Measurements from ENCODE around the gene SS18. TPM values are rescaled to one million over a fixed set of nuclear protein-coding genes. Genes with fewer than 3 reads are reported as not detected.

Gene SS18
- polyA plus RNA-seq, 4 donors: 77.1 to 110 (median 106) TPM

DNA sequence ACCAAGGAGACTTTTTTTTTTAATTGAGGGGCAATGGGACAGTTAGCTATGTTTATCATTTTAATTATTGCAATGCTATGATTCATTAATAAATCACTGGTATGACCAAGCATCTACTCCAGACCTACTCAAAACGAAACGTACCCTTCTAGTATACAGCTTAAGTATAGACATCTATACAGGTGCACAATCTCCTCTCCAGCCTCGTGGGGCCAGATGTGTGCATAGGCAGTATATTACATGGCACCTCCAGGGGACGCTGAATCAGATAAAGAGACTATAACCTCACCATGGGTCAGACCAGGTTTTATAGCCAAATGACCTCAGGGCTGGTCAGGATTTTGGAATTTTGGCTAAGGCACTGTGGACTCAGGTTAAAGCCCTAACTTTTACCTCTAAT, 86.6 kb downstream of the SS18 start:
- DNase-seq (ENCODE audit: low read depth in 4 of 4, low spot score in 3 of 4): no peak

DNA sequence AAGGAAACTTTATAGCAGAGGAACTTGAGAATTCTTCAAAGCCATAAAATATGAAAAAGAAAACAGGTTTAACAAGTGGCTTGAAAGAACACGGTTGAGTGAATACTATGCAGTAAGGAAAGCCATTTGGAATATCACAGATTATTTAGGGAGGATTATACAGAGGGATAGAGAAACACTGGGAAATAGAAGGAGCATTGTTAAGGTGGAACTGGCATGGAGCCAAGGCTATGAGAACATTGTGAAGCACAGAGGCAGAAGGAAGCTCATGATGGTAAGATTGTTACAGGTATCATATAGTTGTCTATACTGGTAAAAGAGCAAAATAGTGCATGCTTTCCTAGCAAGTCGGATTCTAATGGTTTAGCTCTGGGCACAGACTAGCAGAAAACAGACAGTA, 87.1 kb downstream of the SS18 start:
- peak in 1 of 4 donors; percentile 11 for DNase-seq (ENCODE audit: low read depth in 4 of 4, low spot score in 3 of 4)

DNA sequence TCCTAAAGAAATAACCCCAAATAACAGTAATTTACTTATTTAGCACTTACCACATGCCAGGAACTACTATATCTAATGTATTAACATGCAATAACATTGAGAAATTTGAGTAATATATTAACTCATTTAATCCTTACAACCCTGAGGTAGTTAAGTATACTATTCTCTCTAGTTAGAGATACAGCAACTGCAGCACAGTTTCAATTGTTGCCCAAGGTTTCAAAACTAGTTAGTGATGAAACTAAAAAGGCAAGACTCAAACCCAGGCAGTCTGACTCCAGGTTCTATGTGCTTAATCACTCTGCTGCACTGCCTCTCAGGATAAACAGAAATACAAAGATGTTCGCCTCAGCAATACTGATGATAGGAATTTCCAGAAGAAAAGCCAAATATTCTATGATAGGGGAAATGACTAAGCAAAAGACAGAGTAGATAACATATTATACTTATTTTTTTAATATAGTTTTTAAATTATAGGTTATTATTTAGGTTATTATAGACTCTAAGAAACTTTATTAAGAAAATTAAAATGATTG, 88.0 kb downstream of the SS18 start:
- no peak for DNase-seq (ENCODE audit: low read depth in 4 of 4, low spot score in 3 of 4)

DNA sequence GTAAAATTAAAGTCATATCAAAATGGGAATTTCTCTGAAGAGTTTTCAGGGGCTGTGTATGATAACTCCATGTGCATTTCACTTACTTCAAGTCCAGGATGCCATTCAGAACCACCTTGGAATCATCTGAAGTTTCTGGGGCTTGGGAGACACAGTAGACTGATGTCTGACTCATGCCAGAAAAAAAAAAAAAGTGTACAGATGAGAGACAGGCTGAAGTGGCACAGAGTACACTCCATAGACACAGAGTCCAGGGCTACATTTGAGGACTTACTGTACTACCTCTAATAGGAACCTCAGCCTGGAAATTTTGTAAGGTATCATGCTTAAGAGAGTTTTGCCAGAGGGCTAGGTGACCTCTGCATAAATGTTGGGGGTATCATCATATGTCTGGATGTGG, 92.0 kb downstream of the SS18 start:
- DNase-seq (ENCODE audit: low read depth in 4 of 4, low spot score in 3 of 4): no peak

DNA sequence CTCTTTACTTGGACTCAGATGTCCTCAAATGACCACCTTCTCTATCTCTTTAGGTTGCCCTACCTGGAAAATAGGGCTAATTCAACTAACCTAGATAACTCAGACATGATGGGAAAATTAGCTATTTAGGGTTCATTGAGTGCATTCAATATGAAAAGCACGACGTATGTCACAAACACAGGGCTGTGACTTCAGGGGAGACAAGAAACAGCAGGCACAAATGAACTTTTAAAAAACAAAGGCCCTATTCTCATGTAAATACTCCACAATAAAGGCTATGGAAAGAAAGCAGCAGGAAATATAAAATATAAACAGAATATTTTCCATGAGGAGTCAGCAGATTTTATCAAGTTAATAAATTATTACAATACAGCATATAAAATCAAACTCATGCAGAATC, 97.8 kb downstream of the SS18 start:
- DNase-seq (ENCODE audit: low read depth in 4 of 4, low spot score in 3 of 4): no peak

DNA sequence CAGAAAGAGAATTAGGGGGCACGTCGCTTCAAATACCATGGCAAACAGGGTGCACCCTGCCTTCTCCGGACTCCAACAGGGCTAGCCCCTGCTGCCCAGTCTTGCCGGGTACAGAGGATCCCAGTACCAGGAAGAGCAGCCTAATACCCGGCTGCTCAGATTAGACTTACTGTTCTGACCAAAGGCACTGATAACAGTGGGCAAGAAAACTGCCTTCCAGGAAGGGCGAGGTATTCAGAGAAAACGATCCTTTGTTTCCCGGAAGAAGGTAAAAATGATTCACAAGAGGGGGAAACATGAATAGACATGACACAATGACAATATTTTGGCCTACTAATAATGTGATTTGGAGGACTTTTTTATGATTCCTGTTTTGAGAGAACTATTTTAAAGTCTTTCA, 99.9 kb downstream of the SS18 start:
- DNase-seq (ENCODE audit: low read depth in 4 of 4, low spot score in 3 of 4): no peak

DNA sequence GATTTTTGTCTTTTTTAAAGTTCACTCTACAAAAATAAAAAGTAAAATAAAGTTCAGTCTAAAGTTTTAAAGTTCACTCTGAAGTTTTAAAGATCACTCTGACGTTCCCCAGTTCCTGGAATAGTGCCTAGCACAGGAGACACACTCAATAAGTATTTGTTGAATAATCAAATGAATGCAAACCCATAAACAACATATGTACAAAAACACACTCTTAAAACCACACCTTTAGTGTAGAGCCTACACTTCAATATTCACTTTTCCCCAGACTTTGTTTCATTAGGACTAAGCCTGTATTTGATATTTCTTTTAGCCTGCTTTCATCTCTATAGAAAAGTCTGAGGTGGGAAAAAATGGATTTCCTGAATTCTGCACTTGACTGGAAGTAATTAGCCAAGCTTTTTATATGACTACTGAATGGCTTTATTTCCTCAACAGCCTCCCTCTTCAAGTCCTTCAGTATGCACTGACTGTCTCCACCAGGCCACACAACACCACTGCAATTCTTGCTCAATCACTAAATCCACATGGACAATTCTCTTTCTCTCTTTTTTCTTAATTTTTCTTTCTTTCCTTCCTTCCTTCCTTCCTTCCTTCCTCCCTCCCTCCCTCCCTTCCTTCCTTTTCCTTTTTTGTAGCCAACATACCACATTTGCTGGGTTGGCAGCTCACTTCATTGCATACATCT, 104.6 kb downstream of the SS18 start:
- no peak for DNase-seq (ENCODE audit: low read depth in 4 of 4, low spot score in 3 of 4)

DNA sequence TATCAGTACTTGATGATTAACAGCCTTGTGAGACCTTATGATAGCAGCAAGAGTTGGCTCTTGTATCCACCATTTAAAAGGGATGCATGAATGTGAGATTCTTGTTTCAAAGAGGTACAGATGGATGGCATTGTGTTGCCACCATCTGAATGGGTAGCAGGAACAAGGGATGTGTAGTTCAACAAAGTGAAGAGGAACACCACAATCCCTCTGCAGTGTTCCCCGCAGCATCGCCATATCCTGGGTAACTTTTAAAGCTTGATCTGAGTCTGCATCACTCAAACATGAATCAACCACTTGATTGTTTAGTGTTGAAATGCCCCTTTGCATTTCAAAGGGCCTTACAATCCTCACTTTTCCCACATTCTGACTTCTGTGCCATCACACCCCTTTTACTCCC, 106.7 kb downstream of the SS18 start:
- DNase-seq (ENCODE audit: low read depth in 4 of 4, low spot score in 3 of 4): no peak

DNA sequence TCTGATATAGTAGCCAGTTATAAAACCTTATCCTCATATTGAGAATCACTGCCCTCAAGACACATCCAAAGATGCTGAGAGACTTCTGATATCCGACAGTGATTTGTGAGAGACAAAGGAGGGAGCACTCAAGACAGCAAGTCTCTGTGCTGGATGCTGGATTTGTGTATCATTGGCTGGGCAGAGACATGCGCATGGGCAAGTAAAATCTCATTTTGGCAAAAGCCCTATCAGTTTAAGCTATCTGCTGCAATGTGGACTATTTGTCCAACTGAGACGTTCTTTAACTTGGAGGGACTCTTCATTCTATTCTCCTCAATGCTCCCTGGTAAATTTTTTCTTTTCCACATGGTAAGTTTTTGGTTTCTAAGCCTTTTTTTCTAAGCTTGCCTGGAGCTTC, 107.5 kb downstream of the SS18 start:
- no peak for DNase-seq (ENCODE audit: low read depth in 4 of 4, low spot score in 3 of 4)

DNA sequence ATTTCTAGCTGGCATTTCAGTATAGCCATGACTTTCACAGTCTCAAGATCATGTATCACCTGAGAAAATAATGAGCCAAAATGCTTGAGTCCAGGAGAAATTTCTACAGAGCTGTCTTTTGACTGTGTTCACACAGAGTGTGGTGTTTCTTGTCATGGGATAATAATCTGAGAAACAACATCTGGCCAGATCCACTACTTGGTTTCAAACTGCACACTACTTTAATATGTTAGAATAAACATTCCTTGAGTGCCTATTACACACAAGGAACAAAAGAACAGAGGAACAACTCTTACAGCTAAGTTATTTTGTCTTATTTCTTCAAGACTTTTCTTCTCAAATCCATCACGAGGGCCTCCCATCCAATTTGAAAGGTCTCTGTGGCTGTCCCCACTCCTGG, 108.3 kb downstream of the SS18 start:
- DNase-seq (ENCODE audit: low read depth in 4 of 4, low spot score in 3 of 4): no peak

DNA sequence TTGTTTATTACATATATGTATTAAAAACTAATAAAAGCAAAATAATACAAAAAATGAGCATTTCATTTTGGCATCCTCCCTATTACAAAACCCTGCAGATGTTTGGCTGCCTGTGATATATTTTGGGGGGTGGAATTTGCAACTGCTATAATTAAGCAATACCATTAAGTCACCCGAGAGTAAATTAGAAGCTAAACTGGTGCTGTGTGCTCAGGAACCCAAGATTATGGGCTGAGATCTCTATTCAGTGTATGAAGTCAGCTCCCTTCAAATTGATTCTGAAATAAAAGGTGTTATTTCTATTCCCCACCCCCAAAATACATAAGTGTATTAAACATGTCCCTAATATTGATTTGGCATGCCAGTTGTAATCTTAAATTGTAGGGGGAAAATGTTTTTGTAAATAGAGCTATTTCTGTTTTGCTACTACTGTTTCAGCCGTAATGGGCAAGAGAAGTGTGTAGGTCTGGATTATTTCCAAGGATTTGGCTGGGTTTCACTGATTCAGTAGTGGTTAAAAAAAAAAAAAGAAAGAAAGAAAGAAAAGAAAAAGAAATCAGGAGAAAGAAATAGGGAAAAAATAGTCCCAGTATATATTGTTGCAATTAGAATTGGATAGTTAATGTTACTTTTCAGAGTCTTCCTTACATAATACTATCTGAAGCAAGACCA, 110.9 kb downstream of the SS18 start:
- no peak for DNase-seq (ENCODE audit: low read depth in 4 of 4, low spot score in 3 of 4)

DNA sequence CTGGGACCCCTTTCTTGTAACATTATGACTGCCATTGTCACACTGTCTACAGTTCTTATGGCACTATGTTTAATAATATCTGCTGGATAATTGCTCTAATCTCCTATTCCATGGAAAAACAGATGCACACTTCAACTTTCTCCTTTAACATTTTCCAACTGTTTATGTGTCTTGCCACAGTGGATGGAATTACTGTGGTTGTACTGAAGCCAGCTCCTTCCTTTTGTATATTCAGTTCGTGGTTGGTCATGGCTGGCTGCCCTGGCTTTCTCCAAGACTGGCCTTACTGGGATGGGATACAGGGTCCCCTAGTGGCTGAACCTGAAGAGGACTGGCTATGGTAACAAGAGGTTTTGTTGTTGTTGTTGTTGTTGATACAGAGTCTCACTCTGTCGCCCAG, 113.9 kb downstream of the SS18 start:
- no peak for DNase-seq (ENCODE audit: low read depth in 4 of 4, low spot score in 3 of 4)

DNA sequence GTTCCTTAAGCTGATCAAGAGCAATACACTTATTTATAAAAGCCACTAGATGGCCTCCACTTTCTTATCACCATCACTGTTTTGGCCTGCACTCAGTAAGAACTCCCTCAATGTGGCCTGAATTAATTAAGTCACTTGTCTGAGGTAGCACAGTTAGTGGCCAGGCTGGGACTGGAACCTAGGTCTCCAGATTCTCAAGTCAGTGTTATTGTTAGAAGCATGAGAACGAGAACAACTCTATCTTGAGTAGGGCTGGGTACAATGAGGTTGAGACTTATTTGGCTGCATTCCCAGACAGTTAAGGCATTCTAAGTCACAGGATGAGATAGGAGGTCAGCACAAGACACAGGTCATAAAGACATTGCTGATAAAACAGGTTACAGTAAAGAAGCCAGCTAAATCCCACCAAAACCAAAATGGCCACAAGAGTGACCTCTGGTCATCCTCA, 115.8 kb downstream of the SS18 start:
- DNase-seq (ENCODE audit: low read depth in 4 of 4, low spot score in 3 of 4): no peak

Other genes with a start within 250 kb of the SS18 start
- not detected for gene PSMA8, start 43.3 kb upstream of the SS18 start, polyA plus RNA-seq (ENCODE audit: insufficient read length in 4 of 4)
- gene TAF4B, start 135.8 kb upstream of the SS18 start, polyA plus RNA-seq (ENCODE audit: insufficient read length in 4 of 4): 1 to 10 TPM; 4.2 to 6.0 (median 5.2) TPM